Naive thymus-derived CD4-positive, alpha-beta T cell (primary cell): ENCODE data around the gene CPAMD8. TPM values are rescaled to one million over a fixed set of nuclear protein-coding genes. Genes with fewer than 3 reads are reported as not detected.
"Not testable (repeated sequence)": the region's sequence is repeated elsewhere in the genome, so short reads cannot be mapped to it uniquely, and the experiment has no call there.

Experiments
- ATAC-seq: fragments of 150-1000 bp; cut with Tn5 transposase; 2 replicates; pipeline ENCODE4 v1.10.0; 2021; ENCODE audit warnings: mild to moderate bottlenecking, moderate library complexity
- CTCF ChIA-PET: fragments of 350-600 bp; sonication (Branson Sonifier 250); formaldehyde crosslinking; loops from one replicate; lab custom pipeline; 2021; ENCODE audit warnings: antibody characterized with exemption; lab: Charles Lee
- POLR2A ChIA-PET: fragments of 350-600 bp; sonication (Branson Sonifier 250); formaldehyde crosslinking; loops from one replicate; lab custom pipeline; 2021; ENCODE audit warnings: antibody characterized with exemption, inconsistent platforms; lab: Charles Lee
- DNase-seq, 9 donors: peaks; one replicate each; pipeline versions ENCODE4 v3.0.0 to v3.0.0-alpha.2; 2020 to 2022; ENCODE audit warnings: mixed read lengths in 1 of 9
- H3K27ac ChIP-seq: one replicate; pipeline ENCODE4 v1.7.0; 2013; ENCODE audit warnings: mild to moderate bottlenecking, low read depth, low read length, moderate library complexity
- H3K27me3 ChIP-seq, 2 donors: one replicate each; pipeline ENCODE4 v1.7.0; 2013; ENCODE audit warnings: low read length in 2 of 2, mild to moderate bottlenecking in 2 of 2, moderate library complexity in 2 of 2; ENCODE audit not compliant: control insufficient read depth in 2 of 2, insufficient read depth in 2 of 2
- H3K36me3 ChIP-seq, 3 experiments: 1 replicate in 2 of 3; 2 replicates in 1 of 3; pipeline ENCODE4 v1.7.0; 2013; ENCODE audit warnings: low read length in 3 of 3, mild to moderate bottlenecking in 3 of 3, moderate library complexity in 1 of 3; ENCODE audit not compliant: insufficient read depth in 3 of 3, control insufficient read depth in 2 of 3
- H3K4me1 ChIP-seq, 2 donors: one replicate each; pipeline ENCODE4 v1.7.0; 2013; ENCODE audit warnings: low read length in 2 of 2, mild to moderate bottlenecking in 2 of 2, moderate library complexity in 1 of 2; ENCODE audit not compliant: control insufficient read depth in 2 of 2, insufficient read depth in 2 of 2
- H3K4me3 ChIP-seq: 2 replicates; pipeline ENCODE4 v1.7.0; 2013; ENCODE audit warnings: mild to moderate bottlenecking, low read length
- H3K9me3 ChIP-seq, 3 experiments: 1 replicate in 2 of 3; 2 replicates in 1 of 3; pipeline ENCODE4 v1.7.0; 2013; ENCODE audit warnings: low read length in 3 of 3; ENCODE audit not compliant: control insufficient read depth in 2 of 3
- H3K27ac Mint-ChIP-seq, 9 donors: one replicate each; pipeline ENCODE4 v1.8.0; 2020 to 2022; ENCODE audit warnings: mixed read lengths in 9 of 9, mild to moderate bottlenecking in 8 of 9, moderate library complexity in 5 of 9, inconsistent platforms in 2 of 9
- H3K27me3 Mint-ChIP-seq, 5 donors: one replicate each; pipeline ENCODE4 v1.8.0; 2021 to 2022; ENCODE audit warnings: mixed read lengths in 5 of 5, mild to moderate bottlenecking in 1 of 5
- H3K36me3 Mint-ChIP-seq, 5 donors: one replicate each; pipeline ENCODE4 v1.8.0; 2020 to 2022; ENCODE audit warnings: mixed read lengths in 5 of 5, mild to moderate bottlenecking in 3 of 5, inconsistent platforms in 1 of 5
- H3K4me1 Mint-ChIP-seq, 7 donors: one replicate each; pipeline ENCODE4 v1.8.0; 2020 to 2022; ENCODE audit warnings: mixed read lengths in 7 of 7, mild to moderate bottlenecking in 3 of 7, inconsistent platforms in 1 of 7
- H3K4me3 Mint-ChIP-seq, 10 donors: one replicate each; pipeline ENCODE4 v1.8.0; 2020 to 2022; ENCODE audit warnings: mild to moderate bottlenecking in 10 of 10, mixed read lengths in 10 of 10, moderate library complexity in 6 of 10, inconsistent platforms in 2 of 10
- H3K9me3 Mint-ChIP-seq, 11 donors: one replicate each; pipeline ENCODE4 v1.8.0; 2020 to 2022; ENCODE audit warnings: mixed read lengths in 11 of 11, mild to moderate bottlenecking in 4 of 11, inconsistent platforms in 1 of 11, moderate library complexity in 1 of 11
- intact Hi-C, 2 donors: fragments of 100-400 bp; cut with micrococcal nuclease; formaldehyde crosslinking; loops; one replicate each; pipeline ENCODE4 v1.15.1; 2023
- polyA plus RNA-seq, 2 donors: library from polyadenylated mRNA; unstranded; fragments of 300-500 nt; fragmentation: Illumina TruSeq; gene quantifications; one replicate each; pipeline ENCODE4 v1.2.3, GENCODE V29; 2021
- total RNA-seq, 6 experiments: library from RNA in 5 of 6; stranded (reverse) in 5 of 6; gene quantifications; 1 replicate in 5 of 6; 2 replicates in 1 of 6; pipeline ENCODE4 v1.2.3 and lab custom pipeline; 2021 to 2026

The CPAMD8 gene
- total and polyA plus RNA-seq, 7 experiments from 2014 or later = 0.18 to 6.6 (median 2.4) TPM

DNA sequence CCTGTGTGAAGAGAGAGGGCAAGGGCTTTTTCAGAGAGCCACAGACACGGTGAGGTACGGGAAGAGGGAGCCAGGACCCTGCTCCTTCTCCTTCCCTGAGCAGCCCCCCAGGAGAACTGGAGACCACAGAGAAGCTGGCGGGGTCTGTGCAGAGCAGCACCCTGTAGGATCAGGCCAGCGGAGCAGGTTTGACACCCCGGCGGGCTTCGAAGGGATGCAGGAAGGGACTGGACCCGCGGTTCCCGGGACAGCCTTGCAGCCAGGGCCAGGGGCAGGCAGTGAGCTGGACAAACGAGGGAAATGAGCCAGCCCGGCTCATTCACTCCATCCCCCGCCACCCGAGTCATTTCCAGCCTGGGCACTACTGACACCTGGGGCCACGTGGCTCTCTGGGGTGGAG is 22.2 kb downstream of the CPAMD8 start:
- Mint-ChIP-seq H3K27ac (peak overlapping the region in 2 of 9 donors; percentile 21 to 48), H3K4me3 (no peak overlapping the region), H3K27me3 (peaks cover 0 to 4% (median 0%) of the 10 kb centered on the region in 5 donors), H3K4me1 (peaks cover 8 to 37% (median 23%) of the 10 kb centered on the region in 7 donors), H3K9me3 (peaks cover 0 to 1% (median 0%) of the 10 kb centered on the region in 11 donors), H3K36me3 (peaks cover 0 to 2% (median 0%) of the 10 kb centered on the region in 5 donors)
- intact Hi-C loops = loop anchor here in 1 of 2 donors (5.0 kb wide), 1 partner anchor 507 kb away; the partner anchor contains the start of genes C19orf44 and CALR3
- ChIA-PET POLR2A (no interaction called here), CTCF (no interaction called here)
- no peak for ATAC-seq
- Histone ChIP-seq H3K4me1 (peaks cover 21% of the 10 kb centered on the region in 2 donors), H3K36me3 (no peaks in the 10 kb centered on the region), H3K9me3 (no peaks in the 10 kb centered on the region), H3K4me3 (no peak overlapping the region), H3K27ac (no peak overlapping the region), H3K27me3 (no peaks in the 10 kb centered on the region)
- no peak for DNase-seq

DNA sequence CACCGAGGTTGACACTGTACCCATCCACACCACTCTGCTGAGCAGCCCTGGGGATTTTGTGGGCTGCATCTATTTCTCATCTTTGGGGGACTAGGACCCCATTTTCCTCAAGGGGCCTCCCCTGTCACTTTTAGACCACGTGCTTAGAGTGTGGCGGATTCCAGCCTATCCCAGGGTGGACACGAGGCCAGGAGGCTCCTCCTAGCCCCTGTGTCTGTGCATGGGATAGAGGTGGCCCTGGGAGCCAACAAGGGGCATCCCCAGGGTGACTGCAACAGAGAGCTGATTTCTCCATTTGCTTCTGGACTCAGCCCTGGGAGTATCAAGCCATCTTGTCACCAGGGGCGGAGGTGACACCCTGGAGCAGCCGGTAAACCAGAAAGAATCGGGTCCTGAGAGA is 24.2 kb downstream of the CPAMD8 start:
- H3K4me3 Mint-ChIP-seq = peak overlapping the region in 3 of 10 donors; percentile 74 to 78 (median 77)
- no peak for DNase-seq

DNA sequence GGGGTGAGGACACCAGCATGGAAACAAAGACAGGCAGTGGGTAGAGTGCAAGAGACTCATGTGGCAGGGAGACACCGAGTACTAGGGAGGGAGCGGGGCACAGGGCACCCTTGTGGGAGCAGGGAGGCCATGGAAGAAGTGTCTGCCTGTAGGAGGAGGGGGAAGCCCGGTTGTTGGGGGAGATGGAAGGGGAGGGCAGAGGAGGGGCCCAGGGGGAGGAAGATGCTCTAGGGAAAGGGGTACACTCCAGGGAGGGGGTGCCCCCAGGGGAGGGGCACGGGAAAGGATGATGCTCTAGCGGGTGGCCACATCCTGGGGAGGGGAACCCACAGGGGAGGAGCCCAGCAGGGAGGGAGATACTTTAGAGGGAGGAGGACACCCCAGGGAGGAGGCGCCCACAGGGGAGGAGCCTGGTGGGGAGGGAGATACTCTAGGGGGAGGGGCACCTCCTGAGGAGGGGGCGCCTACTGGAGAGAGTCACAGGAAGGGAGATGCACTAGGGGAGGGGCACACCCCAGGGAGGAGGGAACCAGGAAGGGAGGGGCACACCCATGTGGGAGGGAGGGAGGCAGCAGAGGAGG is 24.9 kb downstream of the CPAMD8 start:
- intact Hi-C loops = loop anchor here (1.0 to 5.0 kb wide), 6 partner anchors 25 to 504 kb away; partner anchors contain the start of genes BABAM1 (in 1 of the 2), C19orf44 (in 1 of the 2), CALR3 (in 1 of the 2) and CPAMD8 (in 1 of the 2)
- ATAC-seq (peak; percentile 99), DNase-seq (peak; percentile 53 to 96 (median 91))
- Mint-ChIP-seq H3K27me3 (peaks cover 0 to 3% (median 0%) of the 10 kb centered on the region in 5 donors), H3K27ac (peak overlapping the region; percentile 73 to 95 (median 92)), H3K4me3 (peak overlapping the region; percentile 66 to 81 (median 76)), H3K36me3 (peaks cover 0 to 7% (median 4%) of the 10 kb centered on the region in 5 donors), H3K4me1 (peaks cover 8 to 35% (median 22%) of the 10 kb centered on the region in 7 donors), H3K9me3 (peaks cover 0 to 14% (median 3%) of the 10 kb centered on the region in 11 donors)
- ChIA-PET POLR2A (no interaction called here), CTCF (no interaction called here)
- Histone ChIP-seq H3K36me3 (no peaks in the 10 kb centered on the region), H3K9me3 (peaks cover 0 to 5% (median 0%) of the 10 kb centered on the region in 3 experiments), H3K4me1 (peaks cover 21% of the 10 kb centered on the region in 2 donors), H3K4me3 (peak overlapping the region; percentile 43), H3K27me3 (no peaks in the 10 kb centered on the region), H3K27ac (peak overlapping the region; percentile 64)

More for the DNA sequence above, 24.2 kb downstream of the CPAMD8 start:
- Histone ChIP-seq H3K4me1 (peaks cover 21% of the 10 kb centered on the region in 2 donors), H3K36me3 (no peaks in the 10 kb centered on the region), H3K4me3 (no peak overlapping the region), H3K9me3 (peaks cover 0 to 5% (median 0%) of the 10 kb centered on the region in 3 experiments), H3K27ac (peak overlapping the region; percentile 49), H3K27me3 (no peaks in the 10 kb centered on the region)
- intact Hi-C loops = loop anchor here (2.0 to 5.0 kb wide), 2 partner anchors 106 to 505 kb away; partner anchors contain the start of genes C19orf44 (in 1 of the 2) and CALR3 (in 1 of the 2)
- H3K36me3 Mint-ChIP-seq = peaks cover 0 to 7% (median 4%) of the 10 kb centered on the region in 5 donors
- peaks cover 0 to 4% (median 0%) of the 10 kb centered on the region in 5 donors for H3K27me3 Mint-ChIP-seq
- POLR2A ChIA-PET = no interaction called here
- H3K4me1 Mint-ChIP-seq = peaks cover 8 to 37% (median 22%) of the 10 kb centered on the region in 7 donors
- peak overlapping the region in 5 of 9 donors; percentile 25 to 95 (median 94) for H3K27ac Mint-ChIP-seq
- ATAC-seq = no peak
- peaks cover 0 to 14% (median 3%) of the 10 kb centered on the region in 11 donors for H3K9me3 Mint-ChIP-seq
- CTCF ChIA-PET = no interaction called here

DNA sequence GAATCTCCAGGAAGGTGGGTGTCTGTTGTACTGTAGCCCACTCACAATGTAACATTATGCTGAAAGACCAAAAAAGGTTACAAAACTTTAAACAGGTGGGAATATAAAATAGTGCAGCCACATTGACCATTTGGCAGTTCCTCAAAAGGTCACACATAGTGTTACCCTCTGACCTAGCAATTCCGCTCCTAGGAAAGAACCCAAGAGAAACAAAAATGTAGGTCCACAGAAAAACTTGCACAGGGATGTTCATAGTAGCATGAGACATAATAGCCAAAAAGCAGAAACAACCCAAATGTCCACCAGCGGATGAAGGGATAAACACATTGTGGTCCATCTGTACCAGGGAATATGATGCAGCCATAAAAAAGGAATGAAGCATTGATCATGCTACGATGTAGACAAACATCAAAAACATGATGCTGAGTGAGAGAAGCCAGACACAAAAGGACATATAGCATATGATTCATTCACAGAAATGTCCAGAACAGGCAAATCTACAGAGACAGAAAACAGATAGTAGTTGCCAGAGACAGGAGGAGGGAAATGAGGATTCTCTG is 27.9 kb downstream of the CPAMD8 start:
- peaks cover 8 to 33% (median 22%) of the 10 kb centered on the region in 7 donors for H3K4me1 Mint-ChIP-seq
- H3K36me3 ChIP-seq = no peaks in the 10 kb centered on the region
- ChIA-PET CTCF (no interaction called here), POLR2A (no interaction called here)
- ATAC-seq (no peak), DNase-seq (no peak)
- no peak overlapping the region for H3K4me3 Mint-ChIP-seq
- intact Hi-C loops = no loop called here
- no peak overlapping the region for H3K27ac ChIP-seq
- peaks cover 21% of the 10 kb centered on the region in 2 donors for H3K4me1 ChIP-seq
- peaks cover 0 to 2% (median 0%) of the 10 kb centered on the region in 5 donors for H3K27me3 Mint-ChIP-seq
- no peak overlapping the region for H3K4me3 ChIP-seq
- H3K27me3 ChIP-seq = no peaks in the 10 kb centered on the region
- H3K36me3 Mint-ChIP-seq = peaks cover 0 to 7% (median 4%) of the 10 kb centered on the region in 5 donors
- H3K9me3 ChIP-seq = peaks cover 0 to 9% (median 0%) of the 10 kb centered on the region in 3 experiments
- peaks cover 0 to 26% (median 4%) of the 10 kb centered on the region in 11 donors for H3K9me3 Mint-ChIP-seq
- peak overlapping the region in 3 of 9 donors; percentile 26 to 88 (median 49) for H3K27ac Mint-ChIP-seq

DNA sequence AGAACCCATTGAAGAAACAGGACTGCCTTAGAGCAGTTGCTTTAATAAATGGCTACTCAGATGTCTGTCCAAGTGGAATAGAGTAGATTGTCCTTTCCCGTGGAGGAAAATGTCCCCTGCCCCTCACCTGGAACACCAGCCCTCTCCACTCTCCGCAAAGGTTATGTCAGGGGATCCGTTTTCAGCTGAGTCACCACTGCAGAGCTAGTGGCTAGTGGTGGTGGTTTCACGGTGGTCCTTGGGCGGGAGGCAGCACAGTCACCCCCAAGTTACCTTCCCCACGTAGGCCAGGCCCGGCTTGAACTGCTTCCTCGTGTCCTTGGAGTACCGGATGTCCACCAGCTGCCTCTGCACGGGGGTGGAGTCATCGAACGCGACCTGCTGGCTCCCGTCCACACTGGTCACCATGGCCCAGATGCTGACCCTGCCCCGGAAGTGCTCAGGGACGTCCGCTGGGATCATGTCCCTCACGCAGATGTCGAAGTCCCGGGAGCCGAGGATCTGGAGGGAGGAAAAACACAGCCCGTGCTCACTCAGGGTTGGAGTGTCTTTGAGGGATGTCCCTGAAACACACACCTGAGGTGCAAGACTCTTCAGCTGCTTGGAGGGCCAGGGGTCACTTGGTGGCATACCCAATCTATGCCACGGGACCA is 29.6 kb downstream of the CPAMD8 start:
- Mint-ChIP-seq H3K9me3 (peaks cover 0 to 37% (median 9%) of the 10 kb centered on the region in 11 donors), H3K4me1 (peaks cover 8 to 21% (median 16%) of the 10 kb centered on the region in 7 donors), H3K36me3 (peaks cover 0 to 13% (median 7%) of the 10 kb centered on the region in 5 donors), H3K27ac (peak overlapping the region in 1 of 9 donors; percentile 59)
- H3K4me3 Mint-ChIP-seq, CTCF ChIA-PET, H3K27me3 ChIP-seq, DNase-seq, H3K27ac ChIP-seq, intact Hi-C loops, H3K27me3 Mint-ChIP-seq, H3K4me3 ChIP-seq, ATAC-seq, H3K36me3 ChIP-seq: not testable (repeated sequence)
- POLR2A ChIA-PET = interaction anchor here (0.6 kb wide), 1 partner anchor 314 kb away, joined by 3 read pairs; no protein-coding TSS in a partner anchor
- Histone ChIP-seq H3K9me3 (peaks cover 0 to 12% (median 0%) of the 10 kb centered on the region in 3 experiments), H3K4me1 (peaks cover 14% of the 10 kb centered on the region in 2 donors)

DNA sequence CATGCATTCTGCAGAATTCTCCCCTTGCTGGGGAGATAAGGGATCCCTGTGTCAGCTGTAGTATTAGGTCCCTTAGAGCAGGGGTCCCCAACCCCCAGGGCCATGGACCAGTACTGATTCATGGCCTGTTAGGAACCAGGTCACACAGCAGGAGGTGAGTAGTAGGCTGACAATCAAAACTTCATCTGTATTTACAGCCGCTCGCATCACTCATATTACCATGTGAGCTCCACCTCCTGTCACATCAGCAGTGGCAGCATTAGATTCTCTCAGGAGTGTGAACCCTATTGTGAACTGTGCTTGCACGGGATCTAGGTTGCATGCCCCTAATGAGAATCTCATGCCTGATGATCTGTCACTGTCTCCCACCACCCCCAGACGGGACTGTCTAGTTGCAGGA is 37.9 kb downstream of the CPAMD8 start:
- no peak overlapping the region for H3K27ac ChIP-seq
- ATAC-seq (no peak), DNase-seq (no peak)
- ChIA-PET CTCF (no interaction called here), POLR2A (no interaction called here)
- Mint-ChIP-seq H3K4me1 (peaks cover 0 to 3% (median 0%) of the 10 kb centered on the region in 7 donors), H3K9me3 (peaks cover 0 to 22% (median 14%) of the 10 kb centered on the region in 11 donors), H3K27me3 (peaks cover 0 to 9% (median 4%) of the 10 kb centered on the region in 5 donors), H3K27ac (peak overlapping the region in 1 of 9 donors; percentile 15), H3K36me3 (peaks cover 0 to 9% (median 8%) of the 10 kb centered on the region in 5 donors), H3K4me3 (no peak overlapping the region)
- H3K4me1 ChIP-seq = no peaks in the 10 kb centered on the region
- no peak overlapping the region for H3K4me3 ChIP-seq
- no peaks in the 10 kb centered on the region for H3K27me3 ChIP-seq
- no peaks in the 10 kb centered on the region for H3K36me3 ChIP-seq
- intact Hi-C loops = no loop called here
- peaks cover 0 to 3% (median 0%) of the 10 kb centered on the region in 3 experiments for H3K9me3 ChIP-seq
